ENCODE data around the gene TTYH1.

TTYH1 gene

GRCh38 chr19:54421521-54421920 is 6.3 kb downstream of the TTYH1 start:
- TF ChIP-seq ZBTB7A (IDR thresholded peaks at IDR 0.05; ENCODE audit: low read depth) = no peak

GRCh38 chr19:54422136-54422535 is 6.9 kb downstream of the TTYH1 start:
- TF ChIP-seq FOXM1 (IDR thresholded peaks at IDR 0.05; ENCODE audit: borderline replicate concordance, low read depth) (no peak), NFIC (IDR thresholded peaks at IDR 0.05) (no peak), USF1 (IDR thresholded peaks at IDR 0.05) (no peak), CREB1 (IDR thresholded peaks at IDR 0.05; ENCODE audit: low read depth) (no peak), TEAD4 (IDR thresholded peaks at IDR 0.05) (no peak), TAF1 (IDR thresholded peaks at IDR 0.05; ENCODE audit: low read depth) (no peak), TCF12 (IDR thresholded peaks at IDR 0.05; ENCODE audit: low read depth) (no peak), RAD21 (IDR thresholded peaks at IDR 0.05; ENCODE audit: low read depth) (no peak), MAX (IDR thresholded peaks at IDR 0.05) (no peak), CEBPB (IDR thresholded peaks at IDR 0.05) (no peak), EP300 (IDR thresholded peaks at IDR 0.05; ENCODE audit: borderline replicate concordance) (no peak), REST (IDR thresholded peaks at IDR 0.05; ENCODE audit: low read depth) (no peak), YY1 (IDR thresholded peaks at IDR 0.05; ENCODE audit: low read depth) (no peak), EGR1 (IDR thresholded peaks at IDR 0.05) (no peak), ZBTB7A (IDR thresholded peaks at IDR 0.05; ENCODE audit: low read depth) (no peak)

GRCh38 chr19:54424201-54424600 is 8.9 kb downstream of the TTYH1 start:
- TF ChIP-seq USF1 (IDR thresholded peaks at IDR 0.05) (no peak), CEBPB (IDR thresholded peaks at IDR 0.05) (no peak), FOXM1 (IDR thresholded peaks at IDR 0.05; ENCODE audit: borderline replicate concordance, low read depth) (no peak), TCF12 (IDR thresholded peaks at IDR 0.05; ENCODE audit: low read depth) (no peak), TEAD4 (IDR thresholded peaks at IDR 0.05) (no peak), TAF1 (IDR thresholded peaks at IDR 0.05; ENCODE audit: low read depth) (no peak), EP300 (IDR thresholded peaks at IDR 0.05; ENCODE audit: borderline replicate concordance) (no peak), RAD21 (IDR thresholded peaks at IDR 0.05; ENCODE audit: low read depth) (no peak), NFIC (IDR thresholded peaks at IDR 0.05) (no peak), CREB1 (IDR thresholded peaks at IDR 0.05; ENCODE audit: low read depth) (no peak), MAX (IDR thresholded peaks at IDR 0.05) (no peak), ZBTB7A (IDR thresholded peaks at IDR 0.05; ENCODE audit: low read depth) (no peak), EGR1 (IDR thresholded peaks at IDR 0.05) (no peak), REST (IDR thresholded peaks at IDR 0.05; ENCODE audit: low read depth) (no peak), YY1 (IDR thresholded peaks at IDR 0.05; ENCODE audit: low read depth) (no peak)

- TF ChIP-seq TCF12 (IDR thresholded peaks at IDR 0.05; ENCODE audit: low read depth) (no peak), RAD21 (IDR thresholded peaks at IDR 0.05; ENCODE audit: low read depth) (no peak), TAF1 (IDR thresholded peaks at IDR 0.05; ENCODE audit: low read depth) (no peak), CEBPB (IDR thresholded peaks at IDR 0.05) (no peak), YY1 (IDR thresholded peaks at IDR 0.05; ENCODE audit: low read depth) (no peak), TEAD4 (IDR thresholded peaks at IDR 0.05) (no peak), MAX (IDR thresholded peaks at IDR 0.05) (no peak), REST (IDR thresholded peaks at IDR 0.05; ENCODE audit: low read depth) (no peak), CREB1 (IDR thresholded peaks at IDR 0.05; ENCODE audit: low read depth) (no peak), USF1 (IDR thresholded peaks at IDR 0.05) (no peak)
Measured at GRCh38 chr19:54424660-54425381, 9.6 kb downstream of the TTYH1 start.

All from Ishikawa (cell line).